ENCODE data around the gene APBB1.

- TF ChIP-seq POLR2AphosphoS5 (IDR thresholded peaks at IDR 0.05) (no peak), CTCF (IDR thresholded peaks at IDR 0.05) (no peak), POLR2A (IDR thresholded peaks at IDR 0.05) (no peak)
Observed at GRCh38 chr11:6431861-6432260, 13.0 kb upstream of the APBB1 start.

Data from suprapubic skin (tissue), 4 donors.